ENCODE measurements around the gene CNN2. TPM values are rescaled to one million over a fixed set of nuclear protein-coding genes. Genes with fewer than 3 reads are reported as not detected.
A peak's percentile ranks its signal among the peaks of the same experiment; 100 is the strongest.

Gene CNN2
- total RNA-seq, 1 experiment from 2014 or later, result 11.7 TPM

GRCh38 chr19:1053176-1054101, 27.0 kb downstream of the CNN2 start:
- in situ Hi-C loops (cut with HindIII; ENCODE audit: low pct_unique_long_range_greater_than_20kb, low sequenced_read_pairs), result no loop called here
- DNase-seq (ENCODE audit: low read depth, low spot score), result no peak

GRCh38 chr19:1054102-1055027, 28.0 kb downstream of the CNN2 start:
- in situ Hi-C loops (cut with HindIII; ENCODE audit: low pct_unique_long_range_greater_than_20kb, low sequenced_read_pairs), result no loop called here
- DNase-seq (ENCODE audit: low read depth, low spot score), result no peak

GRCh38 chr19:1055028-1055425, 28.6 kb downstream of the CNN2 start:
- no peak for DNase-seq (ENCODE audit: low read depth, low spot score)
- in situ Hi-C loops (cut with HindIII; ENCODE audit: low pct_unique_long_range_greater_than_20kb, low sequenced_read_pairs), result no loop called here

GRCh38 chr19:1055886-1056620, 29.6 kb downstream of the CNN2 start:
- DNase-seq (ENCODE audit: low read depth, low spot score), result no peak
- in situ Hi-C loops (cut with HindIII; ENCODE audit: low pct_unique_long_range_greater_than_20kb, low sequenced_read_pairs), result no loop called here

GRCh38 chr19:1057176-1057855, 30.9 kb downstream of the CNN2 start:
- peak; percentile 35 for DNase-seq (ENCODE audit: low read depth, low spot score)
- in situ Hi-C loops (cut with HindIII; ENCODE audit: low pct_unique_long_range_greater_than_20kb, low sequenced_read_pairs), result no loop called here

- no peak for DNase-seq (ENCODE audit: low read depth, low spot score)
- in situ Hi-C loops (cut with HindIII; ENCODE audit: low pct_unique_long_range_greater_than_20kb, low sequenced_read_pairs), result no loop called here
Measured at GRCh38 chr19:1058112-1058511, 31.7 kb downstream of the CNN2 start.

- DNase-seq (ENCODE audit: low read depth, low spot score), result no peak
- in situ Hi-C loops (cut with HindIII; ENCODE audit: low pct_unique_long_range_greater_than_20kb, low sequenced_read_pairs), result no loop called here
Measured at GRCh38 chr19:1060689-1061088, 34.3 kb downstream of the CNN2 start.

- in situ Hi-C loops (cut with HindIII; ENCODE audit: low pct_unique_long_range_greater_than_20kb, low sequenced_read_pairs), result no loop called here
- DNase-seq (ENCODE audit: low read depth, low spot score), result no peak
Measured at GRCh38 chr19:1061987-1062386, 35.6 kb downstream of the CNN2 start.

- in situ Hi-C loops (cut with HindIII; ENCODE audit: low pct_unique_long_range_greater_than_20kb, low sequenced_read_pairs), result no loop called here
- no peak for DNase-seq (ENCODE audit: low read depth, low spot score)
Measured at GRCh38 chr19:1062387-1063029, 36.1 kb downstream of the CNN2 start.

- DNase-seq (ENCODE audit: low read depth, low spot score), result peak; percentile 24
- in situ Hi-C loops (cut with HindIII; ENCODE audit: low pct_unique_long_range_greater_than_20kb, low sequenced_read_pairs), result no loop called here
Measured at GRCh38 chr19:1063030-1063908, 36.9 kb downstream of the CNN2 start.

- DNase-seq (ENCODE audit: low read depth, low spot score), result no peak
- in situ Hi-C loops (cut with HindIII; ENCODE audit: low pct_unique_long_range_greater_than_20kb, low sequenced_read_pairs), result no loop called here
Measured at GRCh38 chr19:1063909-1064660, 37.7 kb downstream of the CNN2 start.

- no peak for DNase-seq (ENCODE audit: low read depth, low spot score)
- in situ Hi-C loops (cut with HindIII; ENCODE audit: low pct_unique_long_range_greater_than_20kb, low sequenced_read_pairs), result no loop called here
Measured at GRCh38 chr19:1064661-1065605, 38.5 kb downstream of the CNN2 start.

- no peak for DNase-seq (ENCODE audit: low read depth, low spot score)
- in situ Hi-C loops (cut with HindIII; ENCODE audit: low pct_unique_long_range_greater_than_20kb, low sequenced_read_pairs), result no loop called here
Measured at GRCh38 chr19:1065606-1066109, 39.2 kb downstream of the CNN2 start.

- no peak for DNase-seq (ENCODE audit: low read depth, low spot score)
- in situ Hi-C loops (cut with HindIII; ENCODE audit: low pct_unique_long_range_greater_than_20kb, low sequenced_read_pairs), result no loop called here
Measured at GRCh38 chr19:1066251-1066747, 39.9 kb downstream of the CNN2 start.

Data from SK-MEL-5 (cell line).